GM12865 (cell line): Measurements from ENCODE around the gene PPP1R2.

ENCODE experiments used
- DNase-seq: peaks from one replicate; pipeline ENCODE4 v3.0.0; 2010; ENCODE audit warnings: low read depth
- H3K4me3 ChIP-seq: 2 replicates; pipeline ENCODE4 v1.5.1; 2011; ENCODE audit warnings: mild to moderate bottlenecking, low read depth, low read length, control low read depth
- TF ChIP-seq, protein P1 (sequence below): IDR thresholded peaks from 2 replicates; pipeline ENCODE4 v1.5.1; 2011; ENCODE audit warnings: low read length, control low read depth, low read depth, inconsistent platforms; ENCODE audit not compliant: insufficient read depth; ENCODE audit errors: missing control alignments

PPP1R2 gene

DNA sequence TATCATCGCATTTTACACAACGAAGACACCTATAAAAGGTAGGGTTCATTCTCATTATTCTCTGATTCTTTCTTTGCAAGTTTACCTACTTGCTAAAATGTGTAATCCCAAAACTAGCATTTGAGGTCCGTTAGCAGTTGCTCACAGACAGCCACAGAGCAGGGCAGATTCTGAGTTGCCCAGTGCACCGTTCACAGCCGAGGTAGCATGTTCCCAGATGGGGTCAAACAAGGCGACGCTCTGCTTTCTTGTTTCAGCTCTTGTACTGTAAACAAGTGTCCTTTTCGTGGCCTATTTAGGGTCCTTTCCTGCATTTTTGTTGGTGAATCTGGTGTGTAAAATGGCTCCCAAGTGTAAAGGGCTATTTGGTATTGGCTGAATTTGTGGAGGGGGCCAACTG, 3.1 kb downstream of the PPP1R2 start:
- peak overlapping the region; percentile 90 for H3K4me3 ChIP-seq
- peak; percentile 44 for DNase-seq
- TF ChIP-seq, protein P1, sequence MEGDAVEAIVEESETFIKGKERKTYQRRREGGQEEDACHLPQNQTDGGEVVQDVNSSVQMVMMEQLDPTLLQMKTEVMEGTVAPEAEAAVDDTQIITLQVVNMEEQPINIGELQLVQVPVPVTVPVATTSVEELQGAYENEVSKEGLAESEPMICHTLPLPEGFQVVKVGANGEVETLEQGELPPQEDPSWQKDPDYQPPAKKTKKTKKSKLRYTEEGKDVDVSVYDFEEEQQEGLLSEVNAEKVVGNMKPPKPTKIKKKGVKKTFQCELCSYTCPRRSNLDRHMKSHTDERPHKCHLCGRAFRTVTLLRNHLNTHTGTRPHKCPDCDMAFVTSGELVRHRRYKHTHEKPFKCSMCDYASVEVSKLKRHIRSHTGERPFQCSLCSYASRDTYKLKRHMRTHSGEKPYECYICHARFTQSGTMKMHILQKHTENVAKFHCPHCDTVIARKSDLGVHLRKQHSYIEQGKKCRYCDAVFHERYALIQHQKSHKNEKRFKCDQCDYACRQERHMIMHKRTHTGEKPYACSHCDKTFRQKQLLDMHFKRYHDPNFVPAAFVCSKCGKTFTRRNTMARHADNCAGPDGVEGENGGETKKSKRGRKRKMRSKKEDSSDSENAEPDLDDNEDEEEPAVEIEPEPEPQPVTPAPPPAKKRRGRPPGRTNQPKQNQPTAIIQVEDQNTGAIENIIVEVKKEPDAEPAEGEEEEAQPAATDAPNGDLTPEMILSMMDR, result no peak

DNA sequence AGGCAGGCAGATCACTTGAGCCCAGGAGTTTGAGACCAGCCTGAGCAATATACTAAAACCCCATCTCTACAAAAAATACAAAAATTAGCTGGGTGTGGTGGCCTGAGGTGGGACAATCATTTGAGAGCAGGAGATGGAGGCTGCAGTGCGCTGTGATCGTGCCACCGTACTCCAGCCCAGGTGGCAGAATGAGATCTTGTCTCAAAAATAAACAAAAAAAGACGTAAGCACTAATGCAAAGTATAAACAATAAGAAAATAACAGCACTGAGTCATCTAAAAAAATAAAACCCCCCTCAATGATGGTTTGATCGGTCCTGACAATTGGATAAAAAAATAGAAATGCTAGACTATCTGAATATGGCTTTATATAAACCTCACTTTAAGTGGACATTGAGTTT, 3.6 kb downstream of the PPP1R2 start:
- TF ChIP-seq, protein P1, result no peak
- no peak for DNase-seq
- peak overlapping the region; percentile 45 for H3K4me3 ChIP-seq

DNA sequence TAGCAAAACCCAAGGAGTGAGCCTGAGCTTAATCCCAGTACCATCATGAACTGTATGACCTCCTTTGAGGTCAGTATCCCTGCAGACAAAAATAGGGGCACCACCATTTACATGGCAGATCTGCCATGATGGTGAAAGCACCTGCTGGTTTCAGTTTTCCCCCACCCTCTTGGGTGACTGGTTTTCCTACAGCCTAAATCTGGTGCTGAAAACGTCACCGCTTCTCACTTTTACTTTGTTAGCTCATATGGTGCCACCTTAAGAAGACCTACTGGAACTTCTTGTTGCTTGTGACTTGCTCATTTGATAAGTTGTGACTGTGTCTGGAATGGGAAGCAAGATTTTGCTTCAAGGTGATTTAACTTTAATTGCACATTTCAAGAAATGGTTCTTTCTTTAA, 5.1 kb downstream of the PPP1R2 start:
- peak overlapping the region; percentile 45 for H3K4me3 ChIP-seq
- TF ChIP-seq, protein P1, result no peak
- DNase-seq, result peak; percentile 88

DNA sequence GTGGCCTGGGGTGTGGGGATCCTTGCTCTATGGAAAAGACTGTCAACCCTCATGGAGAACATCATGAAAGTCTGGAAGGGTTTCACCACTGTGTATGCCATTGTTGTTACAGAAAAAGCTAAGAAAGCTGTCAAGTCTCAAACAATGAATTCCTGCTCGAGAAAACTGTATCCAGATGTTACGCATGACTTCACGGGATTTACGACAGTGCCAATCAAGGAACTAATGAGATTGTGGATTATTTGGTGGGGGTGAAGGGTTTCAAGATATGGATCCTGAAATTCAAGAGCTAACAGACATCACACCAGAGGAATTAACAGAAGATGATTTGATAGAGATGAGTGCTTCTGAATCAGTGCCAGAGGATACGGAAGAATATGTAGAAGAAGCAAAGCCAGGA, 7.8 kb downstream of the PPP1R2 start:
- H3K4me3 ChIP-seq, result no peak overlapping the region
- no peak for DNase-seq
- TF ChIP-seq, protein P1, result no peak

DNA sequence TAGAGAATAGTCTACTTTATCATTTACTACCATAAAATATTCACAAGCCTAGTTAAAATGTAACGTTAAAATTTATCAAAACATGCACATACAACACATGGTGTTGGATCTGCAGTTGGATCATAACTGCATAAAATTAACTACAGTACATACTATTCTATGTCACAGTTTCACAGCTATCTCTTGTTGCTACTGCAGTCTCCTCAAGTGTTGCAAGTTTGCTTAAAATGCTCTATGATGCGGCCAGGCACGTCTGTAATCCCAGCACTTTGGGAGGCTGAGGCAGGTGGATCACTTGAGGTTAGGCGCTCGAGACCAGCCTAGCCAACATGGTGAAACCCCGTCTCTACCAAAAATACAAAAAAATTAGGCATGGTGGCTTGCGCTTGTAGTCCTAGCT, 10.3 kb downstream of the PPP1R2 start:
- H3K4me3 ChIP-seq, result no peak overlapping the region
- TF ChIP-seq, protein P1, result no peak
- no peak for DNase-seq

DNA sequence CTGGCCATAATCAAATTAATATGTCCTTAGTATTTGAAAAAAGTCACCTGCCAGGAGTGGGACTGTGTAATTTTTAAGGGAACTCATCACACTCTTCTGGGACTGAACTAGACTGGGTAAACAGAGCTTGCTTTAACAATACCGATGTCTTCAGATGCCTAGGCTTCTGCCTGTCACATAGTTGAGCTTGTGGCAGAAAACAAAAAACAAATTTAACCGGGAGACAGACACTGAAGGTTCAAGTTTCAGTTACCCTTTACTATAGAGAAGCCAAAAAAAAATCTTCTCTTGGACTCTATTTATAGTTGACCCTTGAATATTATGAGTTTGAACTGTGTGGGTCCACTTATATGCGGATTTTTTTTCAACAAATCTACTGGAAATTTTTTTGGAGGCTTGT, 10.8 kb downstream of the PPP1R2 start:
- H3K4me3 ChIP-seq, result no peak overlapping the region
- peak; percentile 16 for DNase-seq
- TF ChIP-seq, protein P1, result no peak

DNA sequence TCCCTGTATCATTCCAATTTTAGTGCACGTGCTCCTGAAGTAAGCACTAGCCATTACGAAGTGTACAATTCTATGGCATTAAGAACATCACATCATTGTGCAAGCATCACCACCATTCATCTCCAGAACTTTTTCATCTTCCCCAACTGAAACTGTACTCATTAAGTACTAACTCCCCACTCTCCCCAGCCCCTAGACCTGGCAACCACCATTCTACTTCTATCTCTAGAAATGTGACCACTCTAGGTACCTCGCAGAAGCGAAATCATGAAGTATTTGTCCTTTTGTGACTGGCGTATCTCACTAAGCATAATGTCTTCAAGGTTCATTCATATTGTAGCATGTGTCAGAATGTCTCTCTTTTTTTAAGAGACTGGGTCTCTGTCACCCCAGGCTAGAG, 11.4 kb downstream of the PPP1R2 start:
- no peak for DNase-seq
- TF ChIP-seq, protein P1, result no peak
- no peak overlapping the region for H3K4me3 ChIP-seq
